HepG2 (cell line): Measurements from ENCODE around the gene RASSF4. TPM values are rescaled to one million over a fixed set of nuclear protein-coding genes. Genes with fewer than 3 reads are reported as not detected.

Experiments
- EHMT2 ChIP-seq: fragments of 200-600 bp; sonication (generic); IDR thresholded peaks from 2 replicates; pipeline ENCODE4 v1.7.0; 2017; ENCODE audit warnings: antibody characterized with exemption, low read depth, low read length, borderline replicate concordance
- ELF1 ChIP-seq: sonication (generic); formaldehyde crosslinking; IDR thresholded peaks from 2 replicates; pipeline ENCODE4 v1.4.0; 2020; ENCODE audit warnings: missing genetic modification reagents
- HNRNPK ChIP-seq: fragments of 200-400 bp; formaldehyde crosslinking; IDR thresholded peaks from 2 replicates; pipeline ENCODE4 v1.6.1; 2018; ENCODE audit warnings: low read length, low read depth, moderate library complexity, mild to moderate bottlenecking; ENCODE audit not compliant: poor library complexity, severe bottlenecking
- KDM5A ChIP-seq: fragments of 200-600 bp; sonication (generic); IDR thresholded peaks from 2 replicates; pipeline ENCODE4 v1.7.0; 2018; ENCODE audit warnings: antibody characterized with exemption, mild to moderate bottlenecking, low read length, borderline replicate concordance
- KLF9 ChIP-seq: IDR thresholded peaks from 2 replicates; pipeline ENCODE4 v1.6.1; 2016; ENCODE audit warnings: low read depth
- MLLT10 ChIP-seq: sonication (generic); formaldehyde crosslinking; IDR thresholded peaks from 2 replicates; pipeline ENCODE4 v1.4.0; 2020; ENCODE audit warnings: missing genetic modification reagents
- MTF1 ChIP-seq: sonication (generic); formaldehyde crosslinking; IDR thresholded peaks from 2 replicates; pipeline ENCODE4 v1.5.0; 2020; ENCODE audit warnings: missing genetic modification reagents
- TARDBP ChIP-seq: sonication (generic); formaldehyde crosslinking; IDR thresholded peaks from 2 replicates; pipeline ENCODE4 v1.8.0; 2022; ENCODE audit warnings: mild to moderate bottlenecking, missing genetic modification reagents
- ZNF263 ChIP-seq: sonication (generic); formaldehyde crosslinking; IDR thresholded peaks from 2 replicates; pipeline ENCODE4 v1.4.0; 2020; ENCODE audit warnings: missing genetic modification reagents
- ZNF430 ChIP-seq: sonication (generic); formaldehyde crosslinking; IDR thresholded peaks from 2 replicates; pipeline ENCODE4 v1.9.0; 2021; ENCODE audit warnings: mild to moderate bottlenecking, missing genetic modification reagents
- ZNF557 ChIP-seq: sonication (generic); formaldehyde crosslinking; IDR thresholded peaks from 2 replicates; pipeline ENCODE4 v1.4.0; 2020; ENCODE audit warnings: missing genetic modification reagents
- ZNF567 ChIP-seq: sonication (generic); formaldehyde crosslinking; IDR thresholded peaks from 2 replicates; pipeline ENCODE4 v1.8.1; 2023; ENCODE audit warnings: mild to moderate bottlenecking, missing genetic modification reagents, borderline replicate concordance
- polyA plus RNA-seq, 8 experiments: library from polyadenylated mRNA; depleted of rRNA in 3 of 8; stranded (reverse) in 7 of 8; unstranded in 1 of 8; fragments of >200 nt; fragmentation: Illumina TruSeq in 4 of 8; extraction: Trizol in 4 of 8; gene quantifications; 2 replicates each; pipeline versions ENCODE4 v1.2.1 to v1.2.3, GENCODE V29; 2011 to 2016; ENCODE audit warnings: low read depth in 4 of 8, missing spikeins in 1 of 8, mixed read lengths in 1 of 8; ENCODE audit not compliant: insufficient read depth in 1 of 8
- total RNA-seq, 5 experiments: library from RNA; depleted of rRNA; stranded (reverse); fragments of >200 nt; fragmentation: Illumina TruSeq; extraction: Trizol; gene quantifications; 2 replicates each; pipeline ENCODE4 v1.2.3, GENCODE V29; 2016; ENCODE audit warnings: low read depth in 1 of 5
- TF ChIP-seq, protein P1 (sequence below): sonication (generic); formaldehyde crosslinking; IDR thresholded peaks from 2 replicates; pipeline ENCODE4 v1.5.0; 2020; ENCODE audit warnings: mild to moderate bottlenecking, missing genetic modification reagents
- TF ChIP-seq, protein P2 (sequence below), 2 experiments: sonication (generic) in 1 of 2; formaldehyde crosslinking in 1 of 2; IDR thresholded peaks; 2 replicates each; pipeline versions ENCODE4 v1.6.1 to v1.9.0; 2014 to 2022; ENCODE audit warnings: antibody characterized with exemption in 1 of 2, borderline replicate concordance in 1 of 2, inconsistent platforms in 1 of 2, low read depth in 1 of 2, missing genetic modification reagents in 1 of 2
- TF ChIP-seq, protein P3 (sequence below): sonication (generic); IDR thresholded peaks from 2 replicates; pipeline ENCODE4 v1.6.1; 2016; ENCODE audit warnings: low read depth, borderline replicate concordance
- TF ChIP-seq, protein P4 (sequence below): sonication (generic); formaldehyde crosslinking; IDR thresholded peaks from 2 replicates; pipeline ENCODE4 v1.4.0; 2020; ENCODE audit warnings: mild to moderate bottlenecking, low read depth, missing genetic modification reagents
- TF ChIP-seq, protein P5 (sequence below): IDR thresholded peaks from 2 replicates; pipeline ENCODE4 v1.6.1; 2018; ENCODE audit warnings: missing genetic modification reagents, mild to moderate bottlenecking, missing compliant biosample characterization

RASSF4 gene
- total and polyA plus RNA-seq, 2 of the 13 experiments (the other 11 are each of a cell fraction or from before 2014, with no cell fraction given) = 34.0 to 51.7 TPM

DNA sequence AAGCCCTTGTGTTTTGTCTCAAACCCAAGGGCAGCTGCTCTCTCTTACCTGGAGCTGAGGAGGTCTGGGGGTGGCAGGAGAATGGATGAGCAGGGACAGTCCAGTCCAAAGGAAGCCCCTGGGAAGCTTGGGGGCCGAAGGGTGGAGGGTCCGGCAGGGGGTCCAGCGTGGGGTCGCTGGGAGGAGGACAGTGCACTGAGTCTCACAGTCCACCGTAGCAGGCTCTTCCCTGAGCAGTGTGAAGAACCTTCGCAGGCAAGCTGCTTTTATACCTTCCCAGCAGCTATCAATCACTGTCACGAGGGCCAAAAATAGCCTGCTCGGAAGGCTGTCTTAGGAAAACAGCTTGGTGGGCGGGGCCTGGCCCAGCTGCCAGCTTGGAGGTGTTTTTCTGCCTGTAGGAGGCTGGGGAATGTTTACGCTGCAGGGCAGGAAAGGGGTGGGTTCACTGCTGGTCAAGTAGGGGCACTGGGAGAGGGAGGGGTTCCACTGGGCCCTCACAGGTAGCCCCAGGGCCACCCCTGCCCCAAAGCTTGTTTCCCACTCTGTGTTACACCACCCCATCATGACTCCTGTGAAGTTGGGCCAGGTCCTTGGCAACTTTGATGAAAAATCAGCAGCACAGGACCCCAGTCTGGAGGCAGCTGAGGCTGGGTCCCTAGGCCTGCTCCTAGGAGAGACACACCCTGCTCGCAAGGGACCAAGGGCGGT, 19.1 kb downstream of the RASSF4 start, which contains the start of gene DEPP1 (continued):
- TF ChIP-seq ZNF430 (CRISPR knock-in tag) = peak; percentile 98
- no peak for TF ChIP-seq MLLT10 (CRISPR knock-in tag)
- TF ChIP-seq ZNF557 = peak; percentile 94; the same call in 1 of the 2 replicates
- no peak for TF ChIP-seq HNRNPK
- peak; percentile 89; the same call in 1 of the 2 replicates for TF ChIP-seq KLF9 (CRISPR knock-in tag)
- no peak for TF ChIP-seq KDM5A
- no peak for TF ChIP-seq MTF1 (CRISPR knock-in tag)
- peak; percentile 61; the same call in 1 of the 2 replicates for TF ChIP-seq ELF1
- no peak for TF ChIP-seq EHMT2
- TF ChIP-seq ZNF567 (CRISPR knock-in tag) = peak; percentile 85; the same call in 1 of the 2 replicates
- TF ChIP-seq, protein P1, sequence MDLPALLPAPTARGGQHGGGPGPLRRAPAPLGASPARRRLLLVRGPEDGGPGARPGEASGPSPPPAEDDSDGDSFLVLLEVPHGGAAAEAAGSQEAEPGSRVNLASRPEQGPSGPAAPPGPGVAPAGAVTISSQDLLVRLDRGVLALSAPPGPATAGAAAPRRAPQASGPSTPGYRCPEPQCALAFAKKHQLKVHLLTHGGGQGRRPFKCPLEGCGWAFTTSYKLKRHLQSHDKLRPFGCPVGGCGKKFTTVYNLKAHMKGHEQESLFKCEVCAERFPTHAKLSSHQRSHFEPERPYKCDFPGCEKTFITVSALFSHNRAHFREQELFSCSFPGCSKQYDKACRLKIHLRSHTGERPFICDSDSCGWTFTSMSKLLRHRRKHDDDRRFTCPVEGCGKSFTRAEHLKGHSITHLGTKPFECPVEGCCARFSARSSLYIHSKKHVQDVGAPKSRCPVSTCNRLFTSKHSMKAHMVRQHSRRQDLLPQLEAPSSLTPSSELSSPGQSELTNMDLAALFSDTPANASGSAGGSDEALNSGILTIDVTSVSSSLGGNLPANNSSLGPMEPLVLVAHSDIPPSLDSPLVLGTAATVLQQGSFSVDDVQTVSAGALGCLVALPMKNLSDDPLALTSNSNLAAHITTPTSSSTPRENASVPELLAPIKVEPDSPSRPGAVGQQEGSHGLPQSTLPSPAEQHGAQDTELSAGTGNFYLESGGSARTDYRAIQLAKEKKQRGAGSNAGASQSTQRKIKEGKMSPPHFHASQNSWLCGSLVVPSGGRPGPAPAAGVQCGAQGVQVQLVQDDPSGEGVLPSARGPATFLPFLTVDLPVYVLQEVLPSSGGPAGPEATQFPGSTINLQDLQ (CRISPR knock-in tag) = no peak
- TF ChIP-seq, protein P2, sequence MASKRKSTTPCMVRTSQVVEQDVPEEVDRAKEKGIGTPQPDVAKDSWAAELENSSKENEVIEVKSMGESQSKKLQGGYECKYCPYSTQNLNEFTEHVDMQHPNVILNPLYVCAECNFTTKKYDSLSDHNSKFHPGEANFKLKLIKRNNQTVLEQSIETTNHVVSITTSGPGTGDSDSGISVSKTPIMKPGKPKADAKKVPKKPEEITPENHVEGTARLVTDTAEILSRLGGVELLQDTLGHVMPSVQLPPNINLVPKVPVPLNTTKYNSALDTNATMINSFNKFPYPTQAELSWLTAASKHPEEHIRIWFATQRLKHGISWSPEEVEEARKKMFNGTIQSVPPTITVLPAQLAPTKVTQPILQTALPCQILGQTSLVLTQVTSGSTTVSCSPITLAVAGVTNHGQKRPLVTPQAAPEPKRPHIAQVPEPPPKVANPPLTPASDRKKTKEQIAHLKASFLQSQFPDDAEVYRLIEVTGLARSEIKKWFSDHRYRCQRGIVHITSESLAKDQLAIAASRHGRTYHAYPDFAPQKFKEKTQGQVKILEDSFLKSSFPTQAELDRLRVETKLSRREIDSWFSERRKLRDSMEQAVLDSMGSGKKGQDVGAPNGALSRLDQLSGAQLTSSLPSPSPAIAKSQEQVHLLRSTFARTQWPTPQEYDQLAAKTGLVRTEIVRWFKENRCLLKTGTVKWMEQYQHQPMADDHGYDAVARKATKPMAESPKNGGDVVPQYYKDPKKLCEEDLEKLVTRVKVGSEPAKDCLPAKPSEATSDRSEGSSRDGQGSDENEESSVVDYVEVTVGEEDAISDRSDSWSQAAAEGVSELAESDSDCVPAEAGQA (IDR thresholded peaks at IDR 0.05; ENCODE audit: low read depth) = no peak
- TF ChIP-seq, protein P2 (CRISPR knock-in tag; IDR thresholded peaks at IDR 0.05; ENCODE audit: borderline replicate concordance) = peak; percentile 100; the same call in 1 of the 2 replicates
- TF ChIP-seq, protein P3, sequence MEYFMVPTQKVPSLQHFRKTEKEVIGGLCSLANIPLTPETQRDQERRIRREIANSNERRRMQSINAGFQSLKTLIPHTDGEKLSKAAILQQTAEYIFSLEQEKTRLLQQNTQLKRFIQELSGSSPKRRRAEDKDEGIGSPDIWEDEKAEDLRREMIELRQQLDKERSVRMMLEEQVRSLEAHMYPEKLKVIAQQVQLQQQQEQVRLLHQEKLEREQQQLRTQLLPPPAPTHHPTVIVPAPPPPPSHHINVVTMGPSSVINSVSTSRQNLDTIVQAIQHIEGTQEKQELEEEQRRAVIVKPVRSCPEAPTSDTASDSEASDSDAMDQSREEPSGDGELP = peak; percentile 96
- TF ChIP-seq, protein P4, sequence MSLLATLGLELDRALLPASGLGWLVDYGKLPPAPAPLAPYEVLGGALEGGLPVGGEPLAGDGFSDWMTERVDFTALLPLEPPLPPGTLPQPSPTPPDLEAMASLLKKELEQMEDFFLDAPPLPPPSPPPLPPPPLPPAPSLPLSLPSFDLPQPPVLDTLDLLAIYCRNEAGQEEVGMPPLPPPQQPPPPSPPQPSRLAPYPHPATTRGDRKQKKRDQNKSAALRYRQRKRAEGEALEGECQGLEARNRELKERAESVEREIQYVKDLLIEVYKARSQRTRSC (CRISPR knock-in tag) = no peak
- TF ChIP-seq TARDBP = peak; percentile 94
- TF ChIP-seq, protein P5, sequence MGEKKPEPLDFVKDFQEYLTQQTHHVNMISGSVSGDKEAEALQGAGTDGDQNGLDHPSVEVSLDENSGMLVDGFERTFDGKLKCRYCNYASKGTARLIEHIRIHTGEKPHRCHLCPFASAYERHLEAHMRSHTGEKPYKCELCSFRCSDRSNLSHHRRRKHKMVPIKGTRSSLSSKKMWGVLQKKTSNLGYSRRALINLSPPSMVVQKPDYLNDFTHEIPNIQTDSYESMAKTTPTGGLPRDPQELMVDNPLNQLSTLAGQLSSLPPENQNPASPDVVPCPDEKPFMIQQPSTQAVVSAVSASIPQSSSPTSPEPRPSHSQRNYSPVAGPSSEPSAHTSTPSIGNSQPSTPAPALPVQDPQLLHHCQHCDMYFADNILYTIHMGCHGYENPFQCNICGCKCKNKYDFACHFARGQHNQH (CRISPR knock-in tag) = peak; percentile 99
- peak; percentile 63; the same call in 1 of the 2 replicates for TF ChIP-seq ZNF263 (CRISPR knock-in tag)
